ENCODE results near the gene MNX1. TPM values are rescaled to one million over a fixed set of nuclear protein-coding genes. Genes with fewer than 3 reads are reported as not detected.

MNX1 gene
- total RNA-seq, 1 donor from 2014 or later = not detected

- no peak for DNase-seq (ENCODE audit: low spot score)
Observed at GRCh38 chr7:156979711-156980110, 30.8 kb downstream of the MNX1 start.

GRCh38 chr7:156979007-156979606 lies 31.4 kb downstream of the MNX1 start:
- DNase-seq (ENCODE audit: low spot score) = no peak

DNA sequence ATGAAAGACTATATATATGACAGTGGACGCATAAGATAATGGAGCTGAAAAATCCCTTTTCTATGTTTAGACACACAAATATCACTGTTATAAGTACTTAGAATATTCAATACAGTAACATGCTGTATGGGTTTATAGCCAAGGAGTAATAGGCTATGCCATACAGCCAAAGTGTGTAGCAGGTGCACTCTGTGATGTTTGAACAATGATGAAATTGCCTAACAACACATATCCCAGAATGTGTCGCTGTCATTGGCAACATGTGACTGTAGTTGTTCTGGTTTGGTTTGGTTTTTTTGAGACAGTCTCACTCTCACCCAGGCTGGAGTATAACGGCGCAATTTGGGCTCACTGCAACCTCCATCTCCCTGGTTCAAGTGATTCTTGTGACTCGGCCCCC lies 34.8 kb downstream of the MNX1 start:
- DNase-seq (ENCODE audit: low spot score) = no peak

GRCh38 chr7:156969972-156970420 lies 40.5 kb downstream of the MNX1 start:
- no peak for DNase-seq (ENCODE audit: low spot score)

DNA sequence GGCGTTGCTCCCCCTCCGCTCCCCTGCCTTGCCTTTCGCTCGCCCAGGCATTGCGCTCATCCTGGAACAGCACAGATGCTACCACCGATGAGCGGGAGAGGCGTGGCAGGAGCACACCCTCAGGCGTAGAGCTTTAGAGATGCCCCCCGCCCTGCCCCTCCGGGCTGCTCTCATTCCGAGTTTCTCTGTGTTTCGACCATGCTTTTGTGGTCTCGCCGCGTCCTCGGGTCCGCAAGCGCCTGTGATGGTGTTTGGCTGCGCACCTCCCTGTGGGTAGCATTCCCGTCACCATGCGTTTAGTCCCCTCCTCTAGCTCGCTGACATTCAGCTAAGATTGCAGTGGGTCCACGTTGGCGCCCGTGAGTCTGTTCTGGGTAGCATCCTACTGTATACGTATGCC lies 42.3 kb downstream of the MNX1 start:
- DNase-seq (ENCODE audit: low spot score) = no peak

DNA sequence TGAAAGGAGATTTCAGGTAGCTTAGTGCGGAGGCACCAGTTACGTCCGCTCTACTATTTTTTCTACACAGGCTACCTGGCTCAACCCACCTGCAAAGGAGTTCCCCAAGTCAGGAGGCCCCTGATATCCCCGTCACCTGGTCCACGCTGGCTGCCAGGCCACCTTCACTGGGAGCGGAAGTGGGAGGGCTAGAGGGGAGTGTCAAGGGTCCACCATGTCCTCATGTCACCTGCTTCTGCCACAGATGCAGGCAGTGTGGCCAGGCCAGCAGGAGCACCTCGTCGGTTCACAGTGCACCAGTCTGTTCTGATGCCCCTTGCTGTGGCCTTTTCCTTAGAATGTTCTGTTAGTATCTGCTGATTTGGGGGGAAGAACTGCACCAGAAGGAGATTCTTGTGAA lies 44.1 kb downstream of the MNX1 start:
- DNase-seq (ENCODE audit: low spot score) = no peak

GRCh38 chr7:156964971-156965370 lies 45.5 kb downstream of the MNX1 start:
- no peak for DNase-seq (ENCODE audit: low spot score)

DNA sequence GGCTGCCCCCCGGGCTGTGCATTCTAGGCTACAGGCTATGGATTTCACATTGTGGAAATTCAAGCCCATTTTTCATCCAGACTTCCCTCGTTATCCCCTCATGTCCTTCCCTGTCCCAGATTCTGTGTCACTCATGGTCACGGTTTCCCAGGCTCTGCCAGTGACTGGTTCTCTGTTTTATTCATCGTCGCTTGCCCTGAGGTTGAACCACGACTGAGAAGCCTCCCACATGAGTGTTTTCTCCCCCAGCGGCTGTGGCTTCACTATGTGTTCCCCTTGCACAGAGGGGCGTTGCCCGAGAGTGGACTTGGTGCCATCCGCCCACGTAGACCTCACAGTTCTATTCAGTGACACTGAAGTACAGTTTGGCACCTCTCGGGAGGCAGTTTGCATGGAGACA lies 47.0 kb downstream of the MNX1 start:
- no peak for DNase-seq (ENCODE audit: low spot score)

DNA sequence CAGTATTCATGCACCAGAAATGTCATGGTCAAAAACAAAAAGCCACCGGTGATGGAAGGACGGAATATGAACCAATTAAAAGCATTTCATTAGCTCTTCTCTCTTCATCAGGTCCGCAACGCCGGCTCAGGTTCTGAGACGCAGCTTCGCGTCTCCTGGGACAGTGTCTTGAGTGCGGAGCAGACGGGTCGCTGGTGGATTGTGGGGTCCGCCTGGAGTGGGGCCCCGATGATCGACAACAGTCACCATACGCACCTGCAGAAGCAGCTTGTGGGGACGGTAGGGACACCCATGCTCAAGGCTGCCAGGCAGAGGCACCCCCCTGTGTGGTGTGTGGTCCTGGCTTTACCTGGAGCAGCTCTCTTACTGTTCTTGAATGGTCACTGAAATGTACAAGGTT lies 47.6 kb downstream of the MNX1 start:
- DNase-seq (ENCODE audit: low spot score) = no peak

GRCh38 chr7:156962145-156962544 lies 48.3 kb downstream of the MNX1 start:
- no peak for DNase-seq (ENCODE audit: low spot score)

DNA sequence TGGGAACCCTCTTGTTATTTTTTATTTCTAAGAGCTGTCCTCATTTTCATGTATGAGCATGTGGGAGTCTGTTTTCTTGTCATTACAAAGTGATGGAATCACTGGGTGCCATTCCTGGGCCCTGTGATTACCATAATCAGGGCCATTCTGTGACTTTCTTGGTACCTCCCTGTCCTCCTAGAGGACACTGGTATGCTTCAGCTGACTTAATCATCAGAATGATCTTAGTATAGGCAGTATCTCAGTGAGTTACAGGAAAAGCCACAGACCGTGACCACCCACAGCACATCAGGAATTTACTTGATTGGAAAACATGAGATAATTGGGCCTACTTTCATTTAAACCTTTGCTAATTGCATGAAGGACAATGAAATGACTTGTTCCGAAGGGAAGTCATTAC lies 53.7 kb downstream of the MNX1 start:
- no peak for DNase-seq (ENCODE audit: low spot score)

GRCh38 chr7:156954941-156955340 lies 55.5 kb downstream of the MNX1 start:
- no peak for DNase-seq (ENCODE audit: low spot score)

Other genes starting within 250 kb of the MNX1 start
- gene LMBR1, start 117.5 kb downstream of the MNX1 start, total RNA-seq = 69.2 TPM
- gene NOM1, start 61.0 kb downstream of the MNX1 start, total RNA-seq = 19.9 TPM
- 75.3 TPM for gene UBE3C, start 128.3 kb upstream of the MNX1 start, total RNA-seq